Endothelial cell of umbilical vein (primary cell): ENCODE measurements around the gene MYL1. TPM values are rescaled to one million over a fixed set of nuclear protein-coding genes. Genes with fewer than 3 reads are reported as not detected.

ENCODE experiments used
- Bru-seq: library from RNA; stranded (reverse); fragments of 400-500 nt; gene quantifications from one replicate; lab custom pipeline; 2021; lab: Mats Ljungman, UMichigan
- BruChase-seq, 2 experiments: library from RNA; stranded (reverse); fragments of 400-500 nt; gene quantifications; one replicate each; lab custom pipeline; 2021; lab: Mats Ljungman, UMichigan
- BruUV-seq: library from RNA; stranded (reverse); fragments of 400-500 nt; replicated peaks from 2 replicates; lab custom pipeline; 2021; lab: Mats Ljungman, UMichigan
- CTCF ChIA-PET: fragments of 300-600, 350-600 bp; sonication (Branson Sonifier 250); formaldehyde crosslinking; loops from one replicate; lab custom pipeline; 2021; ENCODE audit warnings: antibody characterized with exemption, inconsistent platforms; lab: Charles Lee
- POLR2A ChIA-PET: fragments of 300-600, 350-600 bp; sonication (Branson Sonifier 250); formaldehyde crosslinking; loops from one replicate; lab custom pipeline; 2021; ENCODE audit warnings: antibody characterized with exemption, inconsistent platforms; lab: Charles Lee
- DNase-seq: peaks from one replicate; pipeline ENCODE4 v3.0.0-alpha.2; 2011; ENCODE audit warnings: low read depth, low spot score
- FAIRE-seq: peaks from 2 replicates; lab custom pipeline; 2011; peaks lifted over from hg19 to GRCh38; lab: Jason Lieb, UNC
- H2AFZ ChIP-seq: 2 replicates; pipeline ENCODE4 v1.6.0; 2012; ENCODE audit warnings: low read depth, low read length, control low read depth, inconsistent platforms
- H3K27ac ChIP-seq: 2 replicates; pipeline ENCODE4 v1.5.1; 2011; ENCODE audit warnings: low read depth, mild to moderate bottlenecking, control low read depth, low read length, moderate library complexity; ENCODE audit not compliant: insufficient read depth
- H3K27me3 ChIP-seq, 2 experiments: 2 replicates each; pipeline versions ENCODE4 v1.6.0 to v1.6.1; 2011; ENCODE audit warnings: low read length in 2 of 2, mixed read lengths in 1 of 2; ENCODE audit not compliant: control insufficient read depth in 2 of 2, insufficient read depth in 2 of 2
- H3K36me3 ChIP-seq, 2 experiments: 2 replicates in 1 of 2; 3 replicates in 1 of 2; pipeline ENCODE4 v1.5.1; 2011; ENCODE audit warnings: low read length in 2 of 2, mild to moderate bottlenecking in 1 of 2, moderate library complexity in 1 of 2; ENCODE audit not compliant: control insufficient read depth in 2 of 2, insufficient read depth in 2 of 2; ENCODE audit errors: extremely low read depth in 1 of 2
- H3K4me1 ChIP-seq: 3 replicates; pipeline ENCODE4 v1.5.1; 2011; ENCODE audit warnings: mild to moderate bottlenecking, low read length; ENCODE audit not compliant: control insufficient read depth, insufficient read depth; ENCODE audit errors: extremely low read depth
- H3K4me2 ChIP-seq: 2 replicates; pipeline ENCODE4 v1.6.1; 2011; ENCODE audit warnings: low read length, control low read depth, mixed read lengths; ENCODE audit not compliant: insufficient read depth
- H3K4me3 ChIP-seq, 3 experiments: fragments of 200-600 bp in 1 of 3; sonication (generic), shearing (Covaris generic) in 1 of 3; replicated peaks in 1 of 3; 2 replicates each; pipeline ENCODE4 v1.5.1; 2011 to 2016; ENCODE audit warnings: control low read depth in 3 of 3, low read length in 3 of 3, mild to moderate bottlenecking in 2 of 3, inconsistent platforms in 1 of 3, low read depth in 1 of 3, moderate library complexity in 1 of 3; ENCODE audit not compliant: insufficient read depth in 1 of 3
- H3K79me2 ChIP-seq: 2 replicates; pipeline ENCODE4 v1.6.0; 2012; ENCODE audit warnings: low read length, inconsistent platforms; ENCODE audit not compliant: control insufficient read depth, insufficient read depth
- H3K9ac ChIP-seq: replicated peaks from 2 replicates; pipeline ENCODE3; 2011; ENCODE audit warnings: low read length, control low read depth; ENCODE audit not compliant: insufficient read depth; ENCODE audit errors: extremely low read depth
- H3K9me1 ChIP-seq: replicated peaks from 3 replicates; pipeline ENCODE4 v1.6.0; 2011; ENCODE audit warnings: mild to moderate bottlenecking, low read length; ENCODE audit not compliant: control insufficient read depth, insufficient read depth; ENCODE audit errors: extremely low read depth
- H3K9me3 ChIP-seq: replicated peaks from 2 replicates; pipeline ENCODE4 v1.5.1; 2012; ENCODE audit warnings: low read length, inconsistent platforms; ENCODE audit not compliant: control insufficient read depth, insufficient read depth
- H4K20me1 ChIP-seq: replicated peaks from 2 replicates; pipeline ENCODE3; 2011; ENCODE audit warnings: mild to moderate bottlenecking, low read length; ENCODE audit not compliant: control insufficient read depth, insufficient read depth; ENCODE audit errors: extremely low read depth
- CTCF ChIP-seq, 2 donors: IDR thresholded peaks; 1 replicate in 1 of 2; 2 replicates in 1 of 2; pipeline ENCODE4 v1.5.1; 2011; ENCODE audit warnings: low read length in 2 of 2, mild to moderate bottlenecking in 2 of 2, moderate library complexity in 2 of 2, control low read depth in 1 of 2, inconsistent platforms in 1 of 2, low read depth in 1 of 2; ENCODE audit not compliant: insufficient read depth in 1 of 2; ENCODE audit errors: extremely low read depth in 1 of 2
- EZH2 ChIP-seq: IDR thresholded peaks from 2 replicates; pipeline ENCODE4 v1.6.1; 2012; ENCODE audit warnings: borderline replicate concordance, low read depth, mild to moderate bottlenecking, moderate library complexity, low read length, inconsistent platforms; ENCODE audit not compliant: severe bottlenecking
- FOS ChIP-seq: IDR thresholded peaks from 2 replicates; pipeline ENCODE4 v1.6.1; 2011; ENCODE audit warnings: mild to moderate bottlenecking, low read length, moderate library complexity, borderline replicate concordance; ENCODE audit not compliant: insufficient read depth
- GATA2 ChIP-seq: IDR thresholded peaks from 2 replicates; pipeline ENCODE4 v1.7.0; 2011; ENCODE audit warnings: low read depth, mild to moderate bottlenecking, moderate library complexity, mixed read lengths, low read length; ENCODE audit not compliant: insufficient read length, insufficient read depth
- JUN ChIP-seq: IDR thresholded peaks from 2 replicates; pipeline ENCODE4 v1.6.1; 2011; ENCODE audit warnings: borderline replicate concordance, low read depth; ENCODE audit not compliant: insufficient read length, insufficient read depth
- MAX ChIP-seq: IDR thresholded peaks from 2 replicates; pipeline ENCODE4 v1.6.1; 2011; ENCODE audit not compliant: insufficient read depth, insufficient read length
- MYC ChIP-seq: IDR thresholded peaks from one replicate; pipeline ENCODE4 v1.6.1; 2011; ENCODE audit warnings: mild to moderate bottlenecking, low read depth, low read length
- POLR2A ChIP-seq: IDR thresholded peaks from 2 replicates; pipeline ENCODE4 v1.6.1; 2012; ENCODE audit warnings: low read depth, mild to moderate bottlenecking, control low read depth, low read length
- POLR2AphosphoS5 ChIP-seq: IDR thresholded peaks from 2 replicates; pipeline ENCODE4 v1.6.1; 2012; ENCODE audit warnings: low read depth, mild to moderate bottlenecking, control low read depth, low read length, moderate library complexity; ENCODE audit not compliant: insufficient read depth
- dilution Hi-C: fragments of 300-500 bp; cut with MboI; formaldehyde crosslinking; loops from one replicate; pipeline ENCODE4 v1.15.0; 2019; ENCODE audit warnings: low sequenced_read_pairs; ENCODE audit not compliant: extremely low pct_ligation_motif_present
- intact Hi-C: fragments of 100-400 bp; cut with micrococcal nuclease; formaldehyde crosslinking; loops from one replicate; pipeline ENCODE4 v1.10.0; 2022
- long read RNA-seq: library from polyadenylated mRNA; stranded (forward); transcript quantifications from one replicate; pipeline ENCODE4 v2.0.0, GENCODE V29; 2021
- polyA minus RNA-seq, 3 experiments: library from RNA; depleted of rRNA, polyadenylated mRNA; stranded (reverse); fragments of >200 nt; gene quantifications; 1 replicate in 1 of 3; 2 replicates in 2 of 3; pipeline ENCODE4 v1.2.3, GENCODE V29; 2011
- polyA plus RNA-seq, 4 experiments: library from polyadenylated mRNA; depleted of rRNA in 3 of 4; stranded (reverse) in 3 of 4; unstranded in 1 of 4; fragments of >200 nt; gene quantifications; 2 replicates each; pipeline versions ENCODE4 v1.2.1 to v1.2.3, GENCODE V29; 2011 to 2012; ENCODE audit warnings: missing spikeins in 1 of 4
- total RNA-seq: library from RNA; stranded (reverse); gene quantifications from 2 replicates; pipeline ENCODE4 v1.2.3, GENCODE V29; 2021

MYL1 gene
- not detected in 2 replicates for total RNA-seq
- polyA plus RNA-seq, result not detected in 2 replicates
- not detected in 2 replicates for polyA plus RNA-seq (2011; cell fraction: cytosol; rRNA removed)
- not detected in 2 replicates for polyA plus RNA-seq (2011; cell fraction: nucleus; rRNA removed)
- not detected in 2 replicates for polyA plus RNA-seq (2012)
- not detected in 2 replicates for polyA minus RNA-seq
- not detected for polyA minus RNA-seq (2011; cell fraction: cytosol; rRNA and poly(A)+ RNA removed)
- polyA minus RNA-seq (2011; cell fraction: nucleus; rRNA and poly(A)+ RNA removed), result not detected in 2 replicates
- Bru-seq, nascent RNA, result not detected
- not detected for BruChase-seq, experiment 1, labeled RNA remaining after a 6-hour chase
- not detected for BruChase-seq, experiment 2, labeled RNA remaining after a 2-hour chase
- long read RNA-seq, partial matches to known transcripts, result 1 of 1 reads
- long read RNA-seq, other reads (novel, unspliced or antisense), result 0 of 1 reads

- H3K79me2 ChIP-seq, result no peaks in the 10 kb centered on the region
- no peak for TF ChIP-seq MAX
- no peak for TF ChIP-seq JUN
- TF ChIP-seq GATA2, result no peak
- TF ChIP-seq POLR2A, result no peak
- TF ChIP-seq MYC, result no peak
- TF ChIP-seq CTCF (IDR thresholded peaks at IDR 0.05; ENCODE audit: extremely low read depth in 1 of 2, insufficient read depth in 1 of 2, low read depth in 1 of 2, low read length in 2 of 2), result no peak
- TF ChIP-seq EZH2, result no peak
- no peak for TF ChIP-seq FOS
- no peak for TF ChIP-seq POLR2AphosphoS5
- ChIA-PET CTCF (no interaction called here), POLR2A (no interaction called here)
- no peaks in the 10 kb centered on the region for H3K4me1 ChIP-seq
- intact Hi-C loops, result no loop called here
- no peak within 1 kb of the TSS for H2AFZ ChIP-seq
- no peak within 1 kb of the TSS for H3K27ac ChIP-seq
- no peaks in the 10 kb centered on the region for H3K27me3 ChIP-seq
- no TSS peak for BruUV-seq
- DNase-seq (no peak), FAIRE-seq (no peak)
- dilution Hi-C loops, result no loop called here
- no peaks in the 10 kb centered on the region for H3K9me1 ChIP-seq
- no peaks in the 10 kb centered on the region for H3K9me3 ChIP-seq
- no peaks in the 10 kb centered on the region for H3K36me3 ChIP-seq
- no peaks in the 10 kb centered on the region for H4K20me1 ChIP-seq
- H3K4me2 ChIP-seq, result no peak within 1 kb of the TSS
- no peak within 1 kb of the TSS for H3K9ac ChIP-seq
- no peak within 1 kb of the TSS for H3K4me3 ChIP-seq
These were observed at the start of gene MYL1 for GRCh38 chr2:210315015-210315788. MYL1 (minus strand) TSS chr2:210315174; CDS start chr2:210315042, 132 bp downstream.
